ENCODE data around the gene SST.

DNA sequence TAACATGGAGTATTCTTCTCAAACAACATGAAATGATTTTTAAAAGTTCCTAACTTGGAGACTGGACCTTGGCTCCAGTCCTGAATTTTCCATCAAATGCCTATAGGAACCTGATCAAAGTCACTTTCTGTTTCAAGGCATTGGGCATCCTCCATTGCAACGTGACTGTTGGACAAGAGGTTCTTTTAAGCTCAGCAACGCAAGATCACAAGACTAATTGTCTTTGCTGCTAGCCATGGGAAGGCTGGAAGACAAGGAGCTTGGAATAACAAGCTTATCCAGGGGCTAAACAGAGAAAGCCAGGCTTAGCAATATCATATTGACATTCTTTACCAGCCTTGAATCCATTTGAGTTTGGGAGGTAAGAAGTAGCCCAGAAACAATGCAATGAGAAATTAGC lies 48.3 kb downstream of the SST start:
- TF ChIP-seq SUZ12 (IDR thresholded peaks at IDR 0.05) (no peak), FOXM1 (IDR thresholded peaks at IDR 0.05; ENCODE audit: borderline replicate concordance) (no peak), BHLHE40 (IDR thresholded peaks at IDR 0.05; ENCODE audit: borderline replicate concordance) (no peak), HDGF (IDR thresholded peaks at IDR 0.05; ENCODE audit: borderline replicate concordance) (no peak), CTBP1 (IDR thresholded peaks at IDR 0.05; ENCODE audit: borderline replicate concordance) (no peak)

Measured in HEK293T (cell line).